CD4-positive, alpha-beta T cell (primary cell): ENCODE data around the gene FBLN1. TPM values are rescaled to one million over a fixed set of nuclear protein-coding genes. Genes with fewer than 3 reads are reported as not detected.

Experiments used
- ATAC-seq: fragments of 200-7000 bp; cut with Tn5 transposase; one replicate; pipeline ENCODE4 v1.10.0; 2022; ENCODE audit warnings: mild to moderate bottlenecking; ENCODE audit not compliant: poor library complexity
- CTCF ChIA-PET: fragments of 350-600 bp; sonication (Branson Sonifier 250); formaldehyde crosslinking; loops from one replicate; lab custom pipeline; 2021; ENCODE audit warnings: antibody characterized with exemption, inconsistent platforms; lab: Charles Lee
- POLR2A ChIA-PET: fragments of 350-600 bp; sonication (Branson Sonifier 250); formaldehyde crosslinking; loops from one replicate; lab custom pipeline; 2021; ENCODE audit warnings: antibody characterized with exemption, inconsistent platforms; lab: Charles Lee
- DNase-seq, 14 experiments: peaks; one replicate each; pipeline ENCODE4 v3.0.0-alpha.2; 2013 to 2020; ENCODE audit warnings: mixed read lengths in 2 of 14
- H3K27ac ChIP-seq, 2 donors: one replicate each; pipeline versions ENCODE4 v1.5.1 to v1.7.0; 2013; ENCODE audit warnings: low read length in 2 of 2, low read depth in 1 of 2, mild to moderate bottlenecking in 1 of 2
- H3K27me3 ChIP-seq, 2 experiments: 1 replicate in 1 of 2; 2 replicates in 1 of 2; pipeline versions ENCODE4 v1.6.1 to v1.7.0; 2013; ENCODE audit warnings: low read length in 2 of 2, control low read depth in 1 of 2, mild to moderate bottlenecking in 1 of 2, moderate library complexity in 1 of 2; ENCODE audit not compliant: insufficient read depth in 2 of 2, control insufficient read depth in 1 of 2
- H3K36me3 ChIP-seq: one replicate; pipeline ENCODE4 v1.6.1; 2013; ENCODE audit warnings: low read length, control low read depth; ENCODE audit not compliant: insufficient read depth
- H3K4me1 ChIP-seq: one replicate; pipeline ENCODE4 v1.6.1; 2013; ENCODE audit warnings: low read length, control low read depth; ENCODE audit not compliant: insufficient read depth
- H3K4me3 ChIP-seq: one replicate; pipeline ENCODE4 v1.5.1; 2013; ENCODE audit warnings: mild to moderate bottlenecking, low read length, moderate library complexity
- H3K9me3 ChIP-seq, 2 experiments: 1 replicate in 1 of 2; 2 replicates in 1 of 2; pipeline versions ENCODE4 v1.6.1 to v1.7.0; 2013; ENCODE audit warnings: low read length in 2 of 2, mild to moderate bottlenecking in 2 of 2, control low read depth in 1 of 2, moderate library complexity in 1 of 2; ENCODE audit not compliant: control insufficient read depth in 1 of 2, insufficient read depth in 1 of 2
- H3K27ac Mint-ChIP-seq: one replicate; pipeline ENCODE4 v1.8.0; 2020; ENCODE audit warnings: mixed read lengths
- H3K27me3 Mint-ChIP-seq: one replicate; pipeline ENCODE4 v1.8.0; 2021; ENCODE audit warnings: mixed read lengths
- H3K36me3 Mint-ChIP-seq: one replicate; pipeline ENCODE4 v1.8.0; 2021; ENCODE audit warnings: low read depth, mixed read lengths
- H3K4me1 Mint-ChIP-seq: one replicate; pipeline ENCODE4 v1.8.0; 2021; ENCODE audit warnings: low read depth, mixed read lengths
- H3K4me3 Mint-ChIP-seq: one replicate; pipeline ENCODE4 v1.8.0; 2020; ENCODE audit warnings: mild to moderate bottlenecking, mixed read lengths
- H3K9me3 Mint-ChIP-seq: one replicate; pipeline ENCODE4 v1.8.0; 2020; ENCODE audit warnings: mixed read lengths
- CTCF ChIP-seq: fragments of 200-600 bp; IDR thresholded peaks from one replicate; pipeline ENCODE4 v1.8.0; 2022; ENCODE audit warnings: antibody characterized with exemption, mild to moderate bottlenecking
- intact Hi-C, 2 experiments: fragments of 100-400 bp; cut with DNase I in 1 of 2; cut with micrococcal nuclease in 1 of 2; formaldehyde crosslinking; loops; one replicate each; pipeline versions ENCODE4 v1.15.1 to v1.9.0; 2023 to 2025; cut with DNase I, micrococcal nuclease
- total RNA-seq, 174 experiments: library from RNA in 2 of 174; stranded (reverse) in 2 of 174; gene quantifications; one replicate each; pipeline ENCODE4 v1.2.3 and lab custom pipeline; 2021 to 2026

The FBLN1 gene
- total RNA-seq, 2 experiments from 2014 or later, result not detected

GRCh38 chr22:45600790-45601730, 98.4 kb downstream of the FBLN1 start:
- ATAC-seq (no peak), DNase-seq (peak in 1 of 14 experiments; percentile 6)
- Mint-ChIP-seq H3K9me3 (no peaks in the 10 kb centered on the region), H3K27ac (no peak overlapping the region), H3K36me3 (no peaks in the 10 kb centered on the region), H3K27me3 (peaks cover 6% of the 10 kb centered on the region), H3K4me3 (no peak overlapping the region), H3K4me1 (no peaks in the 10 kb centered on the region)
- POLR2A ChIA-PET, result no interaction called here
- no peak overlapping the region for H3K4me3 ChIP-seq
- H3K4me1 ChIP-seq, result no peaks in the 10 kb centered on the region
- H3K9me3 ChIP-seq, result no peaks in the 10 kb centered on the region
- H3K27ac ChIP-seq, result no peak overlapping the region
- no peaks in the 10 kb centered on the region for H3K36me3 ChIP-seq
- no peak for TF ChIP-seq CTCF
- intact Hi-C loops, result no loop called here
- peaks cover 0 to 3% of the 10 kb centered on the region in 2 experiments for H3K27me3 ChIP-seq
- CTCF ChIA-PET, result no interaction called here

- intact Hi-C loops, result no loop called here
- no peak overlapping the region for H3K27ac Mint-ChIP-seq
These were observed 99.5 kb downstream of the FBLN1 start for GRCh38 chr22:45602004-45602733.

More at GRCh38 chr22:45602004-45602733, 99.5 kb downstream of the FBLN1 start:
- Histone ChIP-seq H3K9me3 (no peaks in the 10 kb centered on the region), H3K27me3 (peaks cover 0 to 3% of the 10 kb centered on the region in 2 experiments), H3K4me1 (no peaks in the 10 kb centered on the region), H3K27ac (no peak overlapping the region), H3K4me3 (no peak overlapping the region), H3K36me3 (no peaks in the 10 kb centered on the region)
- ATAC-seq (no peak), DNase-seq (no peak)
- Mint-ChIP-seq H3K27me3 (peaks cover 9% of the 10 kb centered on the region), H3K4me3 (no peak overlapping the region), H3K4me1 (no peaks in the 10 kb centered on the region), H3K36me3 (no peaks in the 10 kb centered on the region), H3K9me3 (no peaks in the 10 kb centered on the region)
- no peak for TF ChIP-seq CTCF
- CTCF ChIA-PET, result no interaction called here
- POLR2A ChIA-PET, result no interaction called here
